SK-N-SH treated with all-trans-retinoic acid at 6 μM for 48 hours (cell line): ENCODE results near the gene SDCCAG8.

Source experiments
- ATAC-seq: fragments of 200-7000 bp; cut with Tn5 transposase; 3 replicates; pipeline ENCODE4 v1.9.1; 2020; ENCODE audit warnings: mild to moderate bottlenecking, moderate library complexity
- ARNTL ChIP-seq: fragments of 450-650 bp; formaldehyde crosslinking; IDR thresholded peaks from 2 replicates; pipeline ENCODE4 v1.5.0; 2020; ENCODE audit warnings: low read depth, mild to moderate bottlenecking, moderate library complexity, borderline replicate concordance
- BACH2 ChIP-seq: fragments of 250-450 bp; sonication (Bioruptor Pico); IDR thresholded peaks from 2 replicates; pipeline ENCODE4 v1.9.0; 2021; ENCODE audit warnings: mild to moderate bottlenecking, borderline replicate concordance
- CSDC2 ChIP-seq: fragments of 250-450 bp; sonication (Bioruptor Pico); IDR thresholded peaks from 2 replicates; pipeline ENCODE4 v1.5.0; 2020; ENCODE audit warnings: mild to moderate bottlenecking, moderate library complexity
- CSRNP3 ChIP-seq: fragments of 250-450 bp; sonication (Bioruptor Pico); IDR thresholded peaks from 2 replicates; pipeline ENCODE4 v1.5.1; 2021; ENCODE audit warnings: mild to moderate bottlenecking, moderate library complexity
- ESRRG ChIP-seq: fragments of 250-450 bp; sonication (Bioruptor Pico); IDR thresholded peaks from 2 replicates; pipeline ENCODE4 v1.6.1; 2021; ENCODE audit warnings: mild to moderate bottlenecking
- GLIS3 ChIP-seq: fragments of 250-450 bp; sonication (Bioruptor Pico); IDR thresholded peaks from 2 replicates; pipeline ENCODE4 v1.5.0; 2020; ENCODE audit warnings: mild to moderate bottlenecking, moderate library complexity
- ISL1 ChIP-seq: fragments of 250-450 bp; sonication (Bioruptor Pico); IDR thresholded peaks from 2 replicates; pipeline ENCODE4 v2.1.2; 2022; ENCODE audit warnings: mild to moderate bottlenecking, moderate library complexity
- PATZ1 ChIP-seq: fragments of 250-450 bp; sonication (Bioruptor Pico); IDR thresholded peaks from 2 replicates; pipeline ENCODE4 v1.8.0; 2020; ENCODE audit warnings: mild to moderate bottlenecking, moderate library complexity, borderline replicate concordance
- PPARA ChIP-seq: fragments of 250-450 bp; sonication (Bioruptor Pico); IDR thresholded peaks from 2 replicates; pipeline ENCODE4 v1.5.0; 2020; ENCODE audit warnings: mild to moderate bottlenecking, borderline replicate concordance
- RARB ChIP-seq: fragments of 250-450 bp; sonication (Bioruptor Pico); IDR thresholded peaks from 2 replicates; pipeline ENCODE4 v1.8.0; 2021; ENCODE audit warnings: mild to moderate bottlenecking, moderate library complexity
- SNAI2 ChIP-seq: fragments of 250-450 bp; sonication (Bioruptor Pico); IDR thresholded peaks from 2 replicates; pipeline ENCODE4 v1.5.0; 2020; ENCODE audit warnings: mild to moderate bottlenecking, moderate library complexity
- TCF4 ChIP-seq: fragments of 250-450 bp; sonication (Bioruptor Pico); IDR thresholded peaks from 2 replicates; pipeline ENCODE4 v1.8.0; 2021; ENCODE audit warnings: mild to moderate bottlenecking, moderate library complexity, borderline replicate concordance
- TOX ChIP-seq: fragments of 250-450 bp; sonication (Bioruptor Pico); IDR thresholded peaks from 2 replicates; pipeline ENCODE4 v1.8.0; 2021; ENCODE audit warnings: mild to moderate bottlenecking, moderate library complexity, borderline replicate concordance
- ZC3H10 ChIP-seq: fragments of 250-450 bp; sonication (Bioruptor Pico); IDR thresholded peaks from 2 replicates; pipeline ENCODE4 v1.5.1; 2021; ENCODE audit warnings: mild to moderate bottlenecking, moderate library complexity
- ZFP3 ChIP-seq: fragments of 250-450 bp; sonication (Bioruptor Pico); IDR thresholded peaks from 2 replicates; pipeline ENCODE4 v1.5.0; 2020; ENCODE audit warnings: mild to moderate bottlenecking, moderate library complexity
- ZFP30 ChIP-seq: fragments of 450-650 bp; formaldehyde crosslinking; IDR thresholded peaks from 2 replicates; pipeline ENCODE4 v1.5.0; 2022; ENCODE audit warnings: mild to moderate bottlenecking, moderate library complexity
- ZNF565 ChIP-seq: fragments of 450-650 bp; formaldehyde crosslinking; conservative IDR thresholded peaks from 2 replicates; pipeline ENCODE4 v1.5.0; 2020; ENCODE audit warnings: low read depth, mild to moderate bottlenecking, moderate library complexity
- ZNF70 ChIP-seq: fragments of 450-650 bp; formaldehyde crosslinking; IDR thresholded peaks from 2 replicates; pipeline ENCODE4 v1.5.0; 2020; ENCODE audit warnings: mild to moderate bottlenecking, moderate library complexity
- ZNF8 ChIP-seq: fragments of 450-650 bp; formaldehyde crosslinking; IDR thresholded peaks from 2 replicates; pipeline ENCODE4 v1.5.0; 2020; ENCODE audit warnings: mild to moderate bottlenecking, moderate library complexity
- TF ChIP-seq, protein P1 (sequence below): fragments of 250-450 bp; sonication (Bioruptor Pico); IDR thresholded peaks from 2 replicates; pipeline ENCODE4 v1.8.0; 2021; ENCODE audit warnings: low read depth, mild to moderate bottlenecking, moderate library complexity, borderline replicate concordance
- TF ChIP-seq, protein P2 (sequence below): fragments of 250-450 bp; sonication (Bioruptor Pico); IDR thresholded peaks from 2 replicates; pipeline ENCODE4 v1.5.0; 2020; ENCODE audit warnings: mild to moderate bottlenecking, moderate library complexity

The SDCCAG8 gene

DNA sequence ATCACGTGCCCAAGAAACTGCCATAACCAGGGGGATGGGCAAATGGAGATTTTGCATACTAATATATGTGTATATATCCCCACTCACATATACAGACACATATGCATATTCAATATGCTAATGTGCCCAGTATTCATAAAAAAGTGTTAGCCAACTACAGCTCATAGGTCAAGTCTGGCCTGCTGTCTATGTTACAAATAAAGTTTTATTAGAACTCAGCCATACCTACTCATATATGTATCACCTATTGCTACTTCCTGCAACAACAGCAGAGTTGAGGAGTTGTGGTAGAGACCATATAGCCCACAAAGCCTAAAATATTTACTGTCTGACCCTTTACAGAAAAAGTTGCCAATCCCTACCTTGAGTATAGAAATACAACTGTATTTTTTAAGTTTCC is 93.3 kb downstream of the SDCCAG8 start:
- TF ChIP-seq ZNF565 (CRISPR knock-in tag) (no peak), ZNF8 (CRISPR knock-in tag) (no peak), RARB (CRISPR knock-in tag) (no peak), PATZ1 (no peak), ZC3H10 (CRISPR knock-in tag) (no peak), SNAI2 (CRISPR knock-in tag) (no peak), ZFP3 (CRISPR knock-in tag) (no peak), ISL1 (CRISPR knock-in tag) (no peak), BACH2 (no peak)
- TF ChIP-seq, all 23 proteins: peak for 0
- ATAC-seq, result no peak

DNA sequence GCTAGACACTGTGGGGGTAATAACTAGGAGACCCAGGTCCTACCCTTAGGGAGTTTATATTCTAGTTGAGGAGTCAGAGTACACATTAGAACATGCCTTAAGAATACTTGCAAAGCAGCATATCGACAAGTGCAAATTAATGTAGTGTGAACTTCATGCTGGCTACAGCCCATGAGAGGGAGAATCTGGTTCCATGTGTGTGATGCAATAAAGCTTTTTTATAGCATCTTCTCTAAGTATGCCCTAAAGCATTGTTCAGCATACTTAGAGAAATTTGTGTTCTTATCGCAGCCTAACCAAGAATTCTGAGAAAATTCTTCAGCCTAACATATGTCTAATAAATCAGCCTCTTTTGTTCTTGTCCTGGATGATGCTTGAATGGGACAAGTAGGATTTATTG is 95.5 kb downstream of the SDCCAG8 start:
- TF ChIP-seq ZC3H10 (CRISPR knock-in tag), result no peak
- TF ChIP-seq CSDC2 (CRISPR knock-in tag), result no peak
- no peak for TF ChIP-seq GLIS3 (CRISPR knock-in tag)
- TF ChIP-seq ZFP30 (CRISPR knock-in tag), result no peak
- no peak for TF ChIP-seq TCF4 (CRISPR knock-in tag)
- no peak for TF ChIP-seq TOX (CRISPR knock-in tag)
- no peak for TF ChIP-seq ESRRG (CRISPR knock-in tag)
- TF ChIP-seq ZNF8 (CRISPR knock-in tag), result no peak
- TF ChIP-seq RARB (CRISPR knock-in tag), result no peak
- TF ChIP-seq CSRNP3 (CRISPR knock-in tag), result no peak
- TF ChIP-seq, protein P1, sequence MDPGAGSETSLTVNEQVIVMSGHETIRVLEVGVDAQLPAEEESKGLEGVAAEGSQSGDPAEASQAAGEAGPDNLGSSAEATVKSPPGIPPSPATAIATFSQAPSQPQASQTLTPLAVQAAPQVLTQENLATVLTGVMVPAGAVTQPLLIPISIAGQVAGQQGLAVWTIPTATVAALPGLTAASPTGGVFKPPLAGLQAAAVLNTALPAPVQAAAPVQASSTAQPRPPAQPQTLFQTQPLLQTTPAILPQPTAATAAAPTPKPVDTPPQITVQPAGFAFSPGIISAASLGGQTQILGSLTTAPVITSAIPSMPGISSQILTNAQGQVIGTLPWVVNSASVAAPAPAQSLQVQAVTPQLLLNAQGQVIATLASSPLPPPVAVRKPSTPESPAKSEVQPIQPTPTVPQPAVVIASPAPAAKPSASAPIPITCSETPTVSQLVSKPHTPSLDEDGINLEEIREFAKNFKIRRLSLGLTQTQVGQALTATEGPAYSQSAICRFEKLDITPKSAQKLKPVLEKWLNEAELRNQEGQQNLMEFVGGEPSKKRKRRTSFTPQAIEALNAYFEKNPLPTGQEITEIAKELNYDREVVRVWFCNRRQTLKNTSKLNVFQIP, result no peak
- TF ChIP-seq ARNTL (CRISPR knock-in tag), result no peak
- TF ChIP-seq ZNF565 (CRISPR knock-in tag), result no peak
- no peak for TF ChIP-seq ZNF70 (CRISPR knock-in tag)
- no peak for TF ChIP-seq ISL1 (CRISPR knock-in tag)
- no peak for TF ChIP-seq PATZ1
- TF ChIP-seq SNAI2 (CRISPR knock-in tag), result no peak
- TF ChIP-seq ZFP3 (CRISPR knock-in tag), result no peak
- TF ChIP-seq, protein P2, sequence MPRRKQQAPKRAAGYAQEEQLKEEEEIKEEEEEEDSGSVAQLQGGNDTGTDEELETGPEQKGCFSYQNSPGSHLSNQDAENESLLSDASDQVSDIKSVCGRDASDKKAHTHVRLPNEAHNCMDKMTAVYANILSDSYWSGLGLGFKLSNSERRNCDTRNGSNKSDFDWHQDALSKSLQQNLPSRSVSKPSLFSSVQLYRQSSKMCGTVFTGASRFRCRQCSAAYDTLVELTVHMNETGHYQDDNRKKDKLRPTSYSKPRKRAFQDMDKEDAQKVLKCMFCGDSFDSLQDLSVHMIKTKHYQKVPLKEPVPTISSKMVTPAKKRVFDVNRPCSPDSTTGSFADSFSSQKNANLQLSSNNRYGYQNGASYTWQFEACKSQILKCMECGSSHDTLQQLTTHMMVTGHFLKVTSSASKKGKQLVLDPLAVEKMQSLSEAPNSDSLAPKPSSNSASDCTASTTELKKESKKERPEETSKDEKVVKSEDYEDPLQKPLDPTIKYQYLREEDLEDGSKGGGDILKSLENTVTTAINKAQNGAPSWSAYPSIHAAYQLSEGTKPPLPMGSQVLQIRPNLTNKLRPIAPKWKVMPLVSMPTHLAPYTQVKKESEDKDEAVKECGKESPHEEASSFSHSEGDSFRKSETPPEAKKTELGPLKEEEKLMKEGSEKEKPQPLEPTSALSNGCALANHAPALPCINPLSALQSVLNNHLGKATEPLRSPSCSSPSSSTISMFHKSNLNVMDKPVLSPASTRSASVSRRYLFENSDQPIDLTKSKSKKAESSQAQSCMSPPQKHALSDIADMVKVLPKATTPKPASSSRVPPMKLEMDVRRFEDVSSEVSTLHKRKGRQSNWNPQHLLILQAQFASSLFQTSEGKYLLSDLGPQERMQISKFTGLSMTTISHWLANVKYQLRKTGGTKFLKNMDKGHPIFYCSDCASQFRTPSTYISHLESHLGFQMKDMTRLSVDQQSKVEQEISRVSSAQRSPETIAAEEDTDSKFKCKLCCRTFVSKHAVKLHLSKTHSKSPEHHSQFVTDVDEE, result no peak
- TF ChIP-seq PPARA (CRISPR knock-in tag), result no peak
- ATAC-seq, result no peak

GRCh38 chr1:243354511-243355153 is 98.8 kb downstream of the SDCCAG8 start:
- TF ChIP-seq, protein P2, result no peak
- no peak for TF ChIP-seq ZNF8 (CRISPR knock-in tag)
- TF ChIP-seq, protein P1, result no peak
- no peak for TF ChIP-seq TCF4 (CRISPR knock-in tag)
- TF ChIP-seq, all 23 proteins: peak for 0
- peak; percentile 87 for ATAC-seq
